ENCODE results near the gene INAFM2.

The INAFM2 gene

DNA sequence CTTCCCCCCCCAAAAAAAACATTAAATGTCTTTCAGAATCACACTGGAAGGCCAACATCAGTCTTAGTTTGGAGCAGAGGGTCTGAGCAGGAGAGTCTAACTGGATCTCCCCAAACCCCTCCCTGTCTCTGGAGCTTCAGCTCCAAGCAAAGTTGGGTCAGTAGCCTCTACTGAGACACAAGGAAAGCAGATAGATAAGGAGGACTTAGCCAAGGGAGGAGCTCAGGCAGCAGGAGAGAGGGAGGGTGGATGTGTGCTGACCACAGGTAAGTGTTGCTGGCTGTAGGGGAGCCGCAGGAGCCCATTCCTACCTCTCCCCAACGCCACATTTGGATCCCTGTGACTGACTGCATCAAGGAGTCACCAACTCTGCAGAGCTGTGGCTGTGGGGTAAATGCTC lies 22.7 kb upstream of the INAFM2 start:
- no peak for DNase-seq (ENCODE audit: extremely low spot score)
- ChIA-PET POLR2A (no interaction called here), CTCF (interaction anchor here (1.3 kb wide), 1 partner anchor 8 kb away, joined by 3 read pairs; no protein-coding TSS in a partner anchor)
- TF ChIP-seq NFRKB (IDR thresholded peaks at IDR 0.05) = no peak
- no peak for TF ChIP-seq ZNF384 (IDR thresholded peaks at IDR 0.05)
- TF ChIP-seq ELF4 (IDR thresholded peaks at IDR 0.05) = no peak
- TF ChIP-seq ARNT (IDR thresholded peaks at IDR 0.05) = no peak
- no peak for TF ChIP-seq FOXK2 (IDR thresholded peaks at IDR 0.05)
- no peak for TF ChIP-seq SP1 (IDR thresholded peaks at IDR 0.05)
- TF ChIP-seq CTBP1 (IDR thresholded peaks at IDR 0.05; ENCODE audit: borderline replicate concordance) = no peak
- TF ChIP-seq L3MBTL2 (conservative IDR thresholded peaks at IDR 0.05) = no peak
- TF ChIP-seq TARDBP (IDR thresholded peaks at IDR 0.05) = no peak
- TF ChIP-seq FOXM1 (IDR thresholded peaks at IDR 0.05; ENCODE audit: borderline replicate concordance) = no peak
- TF ChIP-seq SUZ12 (IDR thresholded peaks at IDR 0.05) = no peak
- TF ChIP-seq, protein P1, sequence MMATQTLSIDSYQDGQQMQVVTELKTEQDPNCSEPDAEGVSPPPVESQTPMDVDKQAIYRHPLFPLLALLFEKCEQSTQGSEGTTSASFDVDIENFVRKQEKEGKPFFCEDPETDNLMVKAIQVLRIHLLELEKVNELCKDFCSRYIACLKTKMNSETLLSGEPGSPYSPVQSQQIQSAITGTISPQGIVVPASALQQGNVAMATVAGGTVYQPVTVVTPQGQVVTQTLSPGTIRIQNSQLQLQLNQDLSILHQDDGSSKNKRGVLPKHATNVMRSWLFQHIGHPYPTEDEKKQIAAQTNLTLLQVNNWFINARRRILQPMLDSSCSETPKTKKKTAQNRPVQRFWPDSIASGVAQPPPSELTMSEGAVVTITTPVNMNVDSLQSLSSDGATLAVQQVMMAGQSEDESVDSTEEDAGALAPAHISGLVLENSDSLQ (IDR thresholded peaks at IDR 0.05) = no peak
- TF ChIP-seq LEF1 (IDR thresholded peaks at IDR 0.05; ENCODE audit: borderline replicate concordance) = no peak
- TF ChIP-seq FOXA1 (IDR thresholded peaks at IDR 0.05) = no peak
- TF ChIP-seq HDGF (IDR thresholded peaks at IDR 0.05; ENCODE audit: borderline replicate concordance) = no peak
- TF ChIP-seq BHLHE40 (IDR thresholded peaks at IDR 0.05; ENCODE audit: borderline replicate concordance) = no peak

DNA sequence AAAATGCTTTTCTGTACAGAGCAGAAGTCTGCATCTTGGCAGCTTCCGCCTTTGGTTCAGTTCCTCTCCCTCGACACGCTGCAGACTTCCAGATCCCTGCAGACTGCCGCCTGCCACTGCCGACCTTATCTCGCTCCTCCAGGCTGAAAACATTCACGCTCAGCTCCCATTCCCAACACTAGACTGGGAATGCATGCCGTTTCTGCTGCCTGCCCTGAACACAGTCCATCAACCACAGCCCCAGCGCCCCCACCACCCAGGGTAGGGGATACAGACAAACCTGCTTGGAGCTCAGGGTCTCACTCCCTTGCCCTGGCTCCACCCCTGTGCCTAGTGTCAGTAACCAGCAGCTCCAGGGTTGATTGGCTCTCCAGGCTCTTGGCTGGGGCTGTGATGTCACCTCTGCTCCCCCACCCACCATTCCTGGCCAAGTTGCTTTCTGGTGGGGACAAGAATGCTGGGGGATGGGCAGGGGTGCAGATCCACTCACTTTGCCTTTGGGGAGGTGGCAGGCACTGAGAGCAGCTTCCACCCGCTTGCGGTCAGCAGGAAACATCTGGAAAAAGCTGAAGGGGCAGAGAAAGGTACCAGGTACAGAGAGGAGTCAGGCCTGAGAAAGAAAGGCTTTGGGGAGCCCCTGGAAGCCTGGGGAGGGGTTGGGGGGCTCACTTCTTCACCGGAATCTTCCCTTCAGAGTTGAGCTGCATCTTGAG lies 21.9 kb upstream of the INAFM2 start:
- ChIA-PET POLR2A (no interaction called here), CTCF (interaction anchor here (1.3 kb wide), 1 partner anchor 9 kb away, joined by 3 read pairs; no protein-coding TSS in a partner anchor)
- TF ChIP-seq TARDBP (IDR thresholded peaks at IDR 0.05) (no peak), ELF4 (IDR thresholded peaks at IDR 0.05) (no peak), SP1 (IDR thresholded peaks at IDR 0.05) (no peak), HDGF (IDR thresholded peaks at IDR 0.05; ENCODE audit: borderline replicate concordance) (no peak), CTBP1 (IDR thresholded peaks at IDR 0.05; ENCODE audit: borderline replicate concordance) (no peak), ARNT (IDR thresholded peaks at IDR 0.05) (no peak), FOXM1 (IDR thresholded peaks at IDR 0.05; ENCODE audit: borderline replicate concordance) (no peak), SUZ12 (IDR thresholded peaks at IDR 0.05) (no peak), NFRKB (IDR thresholded peaks at IDR 0.05) (no peak), LEF1 (IDR thresholded peaks at IDR 0.05; ENCODE audit: borderline replicate concordance) (no peak), ZNF384 (IDR thresholded peaks at IDR 0.05) (no peak)
- no peak for DNase-seq (ENCODE audit: extremely low spot score)

GRCh38 chr15:40302288-40302886 lies 21.1 kb upstream of the INAFM2 start:
- no peak for TF ChIP-seq FOXK2 (IDR thresholded peaks at IDR 0.05)
- TF ChIP-seq CTBP1 (IDR thresholded peaks at IDR 0.05; ENCODE audit: borderline replicate concordance) = no peak
- TF ChIP-seq L3MBTL2 (conservative IDR thresholded peaks at IDR 0.05) = no peak
- TF ChIP-seq LEF1 (IDR thresholded peaks at IDR 0.05; ENCODE audit: borderline replicate concordance) = no peak
- no peak for TF ChIP-seq BHLHE40 (IDR thresholded peaks at IDR 0.05; ENCODE audit: borderline replicate concordance)
- no peak for TF ChIP-seq SUZ12 (IDR thresholded peaks at IDR 0.05)
- no peak for TF ChIP-seq ARNT (IDR thresholded peaks at IDR 0.05)
- TF ChIP-seq ELF4 (IDR thresholded peaks at IDR 0.05) = no peak
- TF ChIP-seq SP1 (IDR thresholded peaks at IDR 0.05) = no peak
- no peak for TF ChIP-seq NFRKB (IDR thresholded peaks at IDR 0.05)
- TF ChIP-seq FOXA1 (IDR thresholded peaks at IDR 0.05) = no peak
- TF ChIP-seq, protein P1 (IDR thresholded peaks at IDR 0.05) = no peak
- no peak for TF ChIP-seq TARDBP (IDR thresholded peaks at IDR 0.05)
- no peak for TF ChIP-seq FOXM1 (IDR thresholded peaks at IDR 0.05; ENCODE audit: borderline replicate concordance)
- TF ChIP-seq ZNF384 (IDR thresholded peaks at IDR 0.05) = no peak
- DNase-seq (ENCODE audit: extremely low spot score) = no peak
- CTCF ChIA-PET = interaction anchor here (1.3 kb wide), 1 partner anchor 9 kb away, joined by 3 read pairs; no protein-coding TSS in a partner anchor
- POLR2A ChIA-PET = no interaction called here

DNA sequence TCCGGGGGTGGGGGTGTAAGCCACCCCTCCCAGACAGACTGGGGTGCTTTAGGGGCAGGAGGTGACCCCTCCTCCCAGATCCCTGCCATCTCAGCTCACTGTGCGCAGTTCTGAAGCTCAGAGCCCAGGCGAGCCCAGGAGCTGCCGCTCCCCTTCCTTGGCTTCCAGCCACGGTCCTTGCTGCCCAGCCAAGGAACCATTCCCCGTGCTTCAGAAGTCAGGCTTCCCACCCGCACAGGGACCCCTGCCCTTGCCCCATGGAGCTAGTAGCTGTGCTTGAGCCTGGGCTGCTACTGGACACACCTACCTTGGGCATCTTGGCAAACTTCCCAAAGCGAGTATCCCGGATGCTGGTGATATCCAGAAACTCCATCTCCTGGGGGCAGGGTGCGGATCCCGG lies 20.5 kb upstream of the INAFM2 start:
- TF ChIP-seq ZNF384 (IDR thresholded peaks at IDR 0.05) = no peak
- TF ChIP-seq CTBP1 (IDR thresholded peaks at IDR 0.05; ENCODE audit: borderline replicate concordance) = no peak
- no peak for TF ChIP-seq LEF1 (IDR thresholded peaks at IDR 0.05; ENCODE audit: borderline replicate concordance)
- TF ChIP-seq BHLHE40 (IDR thresholded peaks at IDR 0.05; ENCODE audit: borderline replicate concordance) = no peak
- no peak for TF ChIP-seq HDGF (IDR thresholded peaks at IDR 0.05; ENCODE audit: borderline replicate concordance)
- TF ChIP-seq, protein P1 (IDR thresholded peaks at IDR 0.05) = no peak
- TF ChIP-seq ELF4 (IDR thresholded peaks at IDR 0.05) = no peak
- TF ChIP-seq NFRKB (IDR thresholded peaks at IDR 0.05) = no peak
- no peak for TF ChIP-seq SUZ12 (IDR thresholded peaks at IDR 0.05)
- TF ChIP-seq TARDBP (IDR thresholded peaks at IDR 0.05) = no peak
- TF ChIP-seq FOXA1 (IDR thresholded peaks at IDR 0.05) = no peak
- TF ChIP-seq ARNT (IDR thresholded peaks at IDR 0.05) = no peak
- TF ChIP-seq FOXK2 (IDR thresholded peaks at IDR 0.05) = no peak
- TF ChIP-seq L3MBTL2 (conservative IDR thresholded peaks at IDR 0.05) = no peak
- TF ChIP-seq SP1 (IDR thresholded peaks at IDR 0.05) = no peak
- CTCF ChIA-PET = no interaction called here
- no peak for DNase-seq (ENCODE audit: extremely low spot score)
- POLR2A ChIA-PET = no interaction called here

- ChIA-PET POLR2A (no interaction called here), CTCF (no interaction called here)
Observed at GRCh38 chr15:40303576-40303975, 19.9 kb upstream of the INAFM2 start.

More at GRCh38 chr15:40303576-40303975, 19.9 kb upstream of the INAFM2 start:
- TF ChIP-seq LEF1 (IDR thresholded peaks at IDR 0.05; ENCODE audit: borderline replicate concordance) = no peak
- TF ChIP-seq ARNT (IDR thresholded peaks at IDR 0.05) = no peak
- TF ChIP-seq ELF4 (IDR thresholded peaks at IDR 0.05) = no peak
- TF ChIP-seq, protein P1 (IDR thresholded peaks at IDR 0.05) = no peak
- no peak for TF ChIP-seq FOXK2 (IDR thresholded peaks at IDR 0.05)
- TF ChIP-seq TARDBP (IDR thresholded peaks at IDR 0.05) = no peak
- no peak for TF ChIP-seq L3MBTL2 (conservative IDR thresholded peaks at IDR 0.05)
- no peak for TF ChIP-seq SUZ12 (IDR thresholded peaks at IDR 0.05)
- TF ChIP-seq HDGF (IDR thresholded peaks at IDR 0.05; ENCODE audit: borderline replicate concordance) = no peak
- TF ChIP-seq ZNF384 (IDR thresholded peaks at IDR 0.05) = no peak
- no peak for TF ChIP-seq FOXA1 (IDR thresholded peaks at IDR 0.05)
- TF ChIP-seq CTBP1 (IDR thresholded peaks at IDR 0.05; ENCODE audit: borderline replicate concordance) = no peak
- no peak for TF ChIP-seq SP1 (IDR thresholded peaks at IDR 0.05)
- no peak for TF ChIP-seq FOXM1 (IDR thresholded peaks at IDR 0.05; ENCODE audit: borderline replicate concordance)
- DNase-seq (ENCODE audit: extremely low spot score) = no peak

All from HEK293T (cell line).